Lower leg skin (tissue), 3 donors: Measurements from ENCODE around the gene SORCS2.

Experiments used
- CTCF ChIP-seq, 3 donors: fragments of 450-650 bp; IDR thresholded peaks; one replicate each; pipeline ENCODE4 v1.5.1; 2016; ENCODE audit warnings: antibody characterized with exemption in 3 of 3, mild to moderate bottlenecking in 3 of 3, moderate library complexity in 2 of 3
- POLR2A ChIP-seq, 2 donors: fragments of 450-650 bp; IDR thresholded peaks; one replicate each; pipeline ENCODE4 v1.6.1; 2016 to 2017; ENCODE audit warnings: antibody characterized with exemption in 2 of 2, mild to moderate bottlenecking in 1 of 2, moderate library complexity in 1 of 2

- TF ChIP-seq POLR2A (IDR thresholded peaks at IDR 0.05) (no peak), CTCF (IDR thresholded peaks at IDR 0.05) (no peak)
Measured at GRCh38 chr4:7498446-7499200, 306.3 kb downstream of the SORCS2 start.
